ENCODE results near the gene PRPF8. TPM values are rescaled to one million over a fixed set of nuclear protein-coding genes. Genes with fewer than 3 reads are reported as not detected.

PRPF8 gene
- total and polyA plus RNA-seq, 10 of the 15 experiments (the other 5 are each of a cell fraction or from before 2014, with no cell fraction given) = 77.2 to 337 (median 162) TPM

DNA sequence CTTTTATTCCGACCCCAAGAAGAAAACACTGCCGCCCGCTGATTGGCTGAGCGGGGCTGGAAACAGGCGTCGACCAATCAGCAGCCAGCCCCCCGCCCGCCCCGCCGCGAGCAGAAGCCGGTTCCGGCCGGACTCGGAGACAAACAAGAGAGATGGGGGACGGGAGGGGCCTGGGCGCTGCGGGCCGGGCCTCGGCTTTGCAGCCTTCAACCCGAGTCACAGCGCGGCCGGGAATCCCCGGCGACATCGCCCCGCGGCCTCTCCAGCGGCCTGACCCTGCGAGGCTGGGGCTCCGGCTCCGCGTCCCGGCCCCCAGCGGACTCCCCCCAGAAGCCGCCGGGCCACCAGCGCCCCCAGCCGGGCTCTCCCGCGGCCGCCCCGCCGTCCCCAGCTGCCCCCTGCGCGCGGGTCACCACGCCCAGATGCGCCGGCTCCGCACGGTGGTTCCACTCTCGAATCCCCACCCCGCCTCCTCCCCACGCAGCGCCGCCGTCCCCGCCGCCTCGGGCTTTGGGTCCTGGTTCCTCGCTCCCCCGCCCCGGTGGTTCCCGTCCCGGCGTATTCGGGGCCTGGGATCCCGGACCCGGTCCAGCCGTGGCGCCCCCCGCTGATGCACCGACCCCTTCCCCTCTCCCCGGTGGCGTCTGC lies 55.7 kb downstream of the PRPF8 start:
- ChIA-PET RAD21 (ENCODE audit: unreplicated experiment) (interaction anchor here (1.0 to 10.0 kb wide), 15 partner anchors 10 to 296 kb away, joined by 3 to 317 read pairs (median 6); partner anchors contain the start of genes INPP5K, PITPNA and RILP), POLR2A (interaction anchor here (0.9 to 6.0 kb wide), 8 partner anchors 13 to 267 kb away, joined by 3 to 56 read pairs (median 6); no protein-coding TSS in a partner anchor), SMC1A (ENCODE audit: uncharacterized antibody, unreplicated experiment) (interaction anchor here (0.6 to 5.4 kb wide), 12 partner anchors 22 to 268 kb away, joined by 3 to 107 read pairs (median 5); partner anchors contain the start of gene INPP5K), CTCF (interaction anchor here (0.6 to 9.9 kb wide), 24 partner anchors 15 to 549 kb away, joined by 3 to 380 read pairs (median 8); partner anchors contain the start of genes INPP5K and RILP)
- H3K27ac ChIP-seq (ENCODE audit: control insufficient read depth, insufficient read depth) = peak overlapping the region; percentile 87
- H3K9ac ChIP-seq (ENCODE audit: control insufficient read depth, insufficient read depth, low read length) = peak overlapping the region; percentile 66
- WGBS (ENCODE audit: insufficient coverage, insufficient replicate concordance, low lambda C conversion rate, missing lambda C conversion rate) = under 1% methylated on average over 18 of the region's 77 CpGs
- FAIRE-seq (peak; percentile 18), DNase-seq (ENCODE audit: low read depth, low spot score) (no peak), ATAC-seq (peak; percentile 84)
- no peaks in the 10 kb centered on the region for H4K20me1 ChIP-seq (ENCODE audit: control insufficient read depth, insufficient read depth)
- intact Hi-C loops (cut with micrococcal nuclease; ENCODE audit: unreplicated experiment) (loop anchor here (1.0 to 5.0 kb wide), 2 partner anchors 37 to 55 kb away; no protein-coding TSS in a partner anchor), in situ Hi-C loops (cut with MboI) (loop anchor here (10.0 kb wide), 1 partner anchor 54 kb away; no protein-coding TSS in a partner anchor)
- peak overlapping the region; percentile 88 for H3K4me3 ChIP-seq
- peaks cover 6% of the 10 kb centered on the region for H3K79me2 ChIP-seq (ENCODE audit: control insufficient read depth, insufficient read depth, low read length)
- peak overlapping the region; percentile 79 for H2AFZ ChIP-seq (ENCODE audit: control insufficient read depth, low read depth, low read length)
- H3K27me3 ChIP-seq (replicated peaks in 1 of 2; ENCODE audit: control insufficient read depth in 2 of 2, insufficient read depth in 2 of 2, low read length in 1 of 2) = no peaks in the 10 kb centered on the region
- peak overlapping the region; percentile 100 for H3K4me2 ChIP-seq (ENCODE audit: control insufficient read depth, insufficient read depth)
- H3K36me3 ChIP-seq (ENCODE audit: control insufficient read depth in 2 of 2, insufficient read depth in 2 of 2, low read length in 1 of 2) = no peaks in the 10 kb centered on the region
- no TSS peak for BruUV-seq (replicated peaks)
- peaks cover 42% of the 10 kb centered on the region for H3K4me1 ChIP-seq (ENCODE audit: control insufficient read depth, insufficient read depth, low read length)
- no peaks in the 10 kb centered on the region for H3K9me3 ChIP-seq (replicated peaks; ENCODE audit: control insufficient read depth, insufficient read depth, low read length)
- TF ChIP-seq PML (IDR thresholded peaks at IDR 0.05; ENCODE audit: low read length) (no peak), USF1 (IDR thresholded peaks at IDR 0.05; ENCODE audit: borderline replicate concordance, extremely low read length, insufficient read depth, low read depth, low read length) (no peak), CUX1 (IDR thresholded peaks at IDR 0.05; ENCODE audit: insufficient replicate concordance, low read depth, low read length) (no peak), NRF1 (conservative IDR thresholded peaks at IDR 0.05; ENCODE audit: low read depth, low read length) (no peak), MXI1 (IDR thresholded peaks at IDR 0.05; ENCODE audit: low read depth, low read length) (no peak; the same call in 1 of the 2 replicates), SKIL (IDR thresholded peaks at IDR 0.05; ENCODE audit: low read depth, poor library complexity, severe bottlenecking) (no peak), STAT1 (conservative IDR thresholded peaks at IDR 0.05) (no peak), USF2 (IDR thresholded peaks at IDR 0.05; ENCODE audit: borderline replicate concordance, low read depth, low read length) (no peak), MEF2B (IDR thresholded peaks at IDR 0.05; ENCODE audit: partially characterized antibody, poor library complexity, severe bottlenecking) (no peak), SMAD5 (IDR thresholded peaks at IDR 0.05; ENCODE audit: low read depth) (no peak)
